Astrocyte (in vitro differentiated cells and primary cell): ENCODE data around the gene MUC3A.
"Not testable (repeated sequence)": the region's sequence is repeated elsewhere in the genome, so short reads cannot be mapped to it uniquely, and the experiment has no call there.

Experiments
- CTCF ChIP-seq: IDR thresholded peaks from 2 replicates; pipeline ENCODE4 v1.5.1; 2011; ENCODE audit warnings: low read depth, mild to moderate bottlenecking, inconsistent platforms, low read length, moderate library complexity; ENCODE audit not compliant: insufficient read depth
- EZH2 ChIP-seq: IDR thresholded peaks from 2 replicates; pipeline ENCODE4 v1.6.1; 2012; ENCODE audit warnings: mild to moderate bottlenecking, low read length, inconsistent platforms; ENCODE audit not compliant: insufficient read depth

GRCh38 chr7:101000025-101000424 lies 50.7 kb downstream of the MUC3A start:
- TF ChIP-seq EZH2, CTCF: not testable (repeated sequence)
